GM10266 (cell line): ENCODE data around the gene CCDC91.
"Not testable (repeated sequence)": the region's sequence is repeated elsewhere in the genome, so short reads cannot be mapped to it uniquely, and the experiment has no call there.

Experiments
- DNase-seq: peaks from one replicate; pipeline ENCODE4 v3.0.0; 2012; ENCODE audit errors: extremely low spot score
- CTCF ChIP-seq: IDR thresholded peaks from 2 replicates; pipeline ENCODE4 v1.5.1; 2012; ENCODE audit warnings: mild to moderate bottlenecking, low read depth; ENCODE audit not compliant: control insufficient read depth, insufficient read depth; ENCODE audit errors: missing control alignments

Gene CCDC91

GRCh38 chr12:28257411-28257810, 67.2 kb downstream of the CCDC91 start:
- no peak for DNase-seq
- no peak for TF ChIP-seq CTCF

GRCh38 chr12:28258998-28259397, 68.7 kb downstream of the CCDC91 start:
- TF ChIP-seq CTCF = no peak
- no peak for DNase-seq

DNA sequence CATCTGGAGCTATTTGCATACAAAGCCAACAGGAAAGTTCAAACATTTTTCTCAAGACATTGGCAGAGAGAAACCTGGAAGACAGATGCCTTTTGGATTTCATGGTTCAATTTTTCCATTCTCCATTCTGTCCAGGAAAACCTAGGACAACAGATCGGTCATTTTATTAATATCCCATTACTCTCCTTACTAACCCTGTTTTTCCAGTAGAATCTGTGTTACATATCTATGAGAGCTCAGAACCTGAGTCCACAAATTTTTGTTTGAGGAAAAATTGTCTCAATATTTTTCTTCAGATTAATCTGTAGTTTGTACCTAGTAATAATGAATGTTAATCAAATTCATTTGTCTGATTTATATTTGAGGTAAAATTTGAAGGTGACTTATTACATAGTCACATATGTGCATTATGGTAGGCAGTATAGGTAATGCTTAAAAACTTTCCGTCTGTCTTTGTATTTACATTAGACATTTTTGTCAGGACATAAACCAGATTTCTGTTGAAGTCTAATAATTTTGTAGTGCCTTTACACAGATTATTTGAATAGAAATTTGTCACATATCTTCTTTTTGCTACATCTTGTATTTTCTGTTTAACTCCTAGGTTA, 75.3 kb downstream of the CCDC91 start:
- no peak for TF ChIP-seq CTCF
- no peak for DNase-seq

DNA sequence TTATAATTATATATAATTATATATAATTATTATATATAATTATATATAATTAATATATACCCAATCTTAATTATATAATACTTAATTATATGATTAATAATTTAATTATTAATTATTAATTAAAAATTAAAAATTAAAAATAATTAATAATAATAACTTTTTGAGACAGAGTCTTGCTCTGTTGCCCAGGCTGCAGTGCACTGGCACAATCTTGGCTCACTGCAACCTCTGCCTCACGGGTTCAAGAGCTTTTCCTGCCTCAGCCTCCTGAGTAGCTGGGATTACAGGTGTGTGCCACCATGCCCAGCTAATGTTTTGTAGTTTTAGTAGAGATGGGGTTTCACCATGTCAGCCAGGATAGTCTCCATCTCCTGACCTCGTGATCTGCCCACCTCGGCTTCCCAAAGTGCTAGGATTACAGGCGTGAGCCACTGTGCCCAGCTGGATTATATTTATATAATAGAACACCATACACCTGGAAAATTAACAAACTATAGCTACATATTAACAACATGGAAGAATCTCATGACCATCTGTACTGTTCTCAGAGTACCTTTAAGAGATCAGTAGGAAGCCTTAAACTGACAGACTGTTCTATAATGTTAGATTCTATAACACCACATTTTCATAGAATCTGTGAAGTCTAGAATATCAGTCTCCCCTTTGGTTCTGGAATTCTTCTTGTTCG, 77.8 kb downstream of the CCDC91 start:
- DNase-seq = not testable (repeated sequence)

GRCh38 chr12:28268608-28269229, 78.5 kb downstream of the CCDC91 start:
- DNase-seq = no peak
- no peak for TF ChIP-seq CTCF

DNA sequence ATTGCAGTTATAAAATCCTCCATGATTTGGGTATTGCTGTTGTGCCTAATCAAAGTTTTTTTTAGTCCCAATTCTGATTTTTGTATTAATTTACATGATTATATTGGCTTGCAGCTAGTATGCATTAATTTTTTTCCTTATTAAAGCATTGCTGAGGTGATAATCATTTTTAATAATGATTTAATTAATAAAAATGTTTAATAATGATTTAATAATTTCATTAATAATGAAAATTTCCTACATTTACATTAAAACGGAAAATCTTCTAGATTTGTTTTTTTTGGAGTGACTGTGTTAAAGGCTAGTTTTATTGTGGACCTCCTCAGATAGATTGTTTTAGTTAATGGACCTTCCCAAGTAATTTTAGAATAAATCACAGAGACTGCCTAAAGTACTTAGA, 79.6 kb downstream of the CCDC91 start:
- no peak for TF ChIP-seq CTCF

DNA sequence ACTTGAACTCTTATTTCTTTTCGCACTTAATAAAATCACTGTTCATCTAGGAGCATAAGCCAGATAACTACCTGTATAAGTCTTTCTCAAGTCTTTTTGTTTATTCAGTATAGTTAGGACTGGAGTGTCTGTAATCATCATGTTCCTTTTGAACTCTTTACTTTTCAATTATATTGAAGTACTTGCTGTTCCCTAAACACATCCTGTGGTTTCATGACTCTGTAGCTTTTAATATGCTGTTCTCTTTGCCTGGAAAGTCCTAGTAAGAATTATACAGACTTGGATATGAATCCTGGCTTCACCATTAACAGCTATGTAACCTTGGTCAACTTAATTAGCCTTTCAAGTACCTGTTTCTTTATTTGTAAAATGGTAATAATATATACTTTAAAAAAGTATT, 88.2 kb downstream of the CCDC91 start:
- no peak for TF ChIP-seq CTCF
- no peak for DNase-seq

More for the DNA sequence above, 79.6 kb downstream of the CCDC91 start:
- DNase-seq = no peak
